GM18870 (cell line): ENCODE measurements around the gene PPM1D.
A peak's percentile ranks its signal among the peaks of the same experiment; 100 is the strongest.

ENCODE experiments used
- ATAC-seq: cut with Tn5 transposase; IDR thresholded peaks from one replicate; pipeline ENCODE4 v1.9.1; 2021; ENCODE audit warnings: moderate library complexity; ENCODE audit not compliant: unreplicated experiment

The PPM1D gene

GRCh38 chr17:60618080-60618479, 18.1 kb downstream of the PPM1D start:
- ATAC-seq: no peak

- ATAC-seq: no peak
These were observed 19.0 kb downstream of the PPM1D start for GRCh38 chr17:60618854-60619526.

GRCh38 chr17:60622961-60623360, 23.0 kb downstream of the PPM1D start:
- ATAC-seq: no peak

- ATAC-seq: no peak
These were observed 23.4 kb downstream of the PPM1D start for GRCh38 chr17:60623415-60623814.

GRCh38 chr17:60627124-60627523, 27.1 kb downstream of the PPM1D start:
- no peak for ATAC-seq

- ATAC-seq: no peak
These were observed 28.4 kb downstream of the PPM1D start for GRCh38 chr17:60628252-60628889.

GRCh38 chr17:60629120-60629519, 29.1 kb downstream of the PPM1D start:
- no peak for ATAC-seq

GRCh38 chr17:60630352-60630751, 30.4 kb downstream of the PPM1D start:
- ATAC-seq: no peak

GRCh38 chr17:60631119-60631518, 31.1 kb downstream of the PPM1D start:
- ATAC-seq: no peak

GRCh38 chr17:60637683-60638082, 37.7 kb downstream of the PPM1D start:
- ATAC-seq: no peak

- ATAC-seq: no peak
These were observed 39.0 kb downstream of the PPM1D start for GRCh38 chr17:60639019-60639330.

- ATAC-seq: no peak
These were observed 40.5 kb downstream of the PPM1D start for GRCh38 chr17:60640503-60640902.

- ATAC-seq: no peak
These were observed 41.1 kb downstream of the PPM1D start for GRCh38 chr17:60641126-60641525.

- no peak for ATAC-seq
These were observed 41.8 kb downstream of the PPM1D start for GRCh38 chr17:60641810-60642220.

GRCh38 chr17:60645918-60646523, 46.0 kb downstream of the PPM1D start:
- no peak for ATAC-seq

- ATAC-seq: no peak
These were observed 46.7 kb downstream of the PPM1D start for GRCh38 chr17:60646701-60647100.

GRCh38 chr17:60647705-60648104, 47.7 kb downstream of the PPM1D start:
- ATAC-seq: no peak

GRCh38 chr17:60652454-60653247, 52.7 kb downstream of the PPM1D start:
- peak; percentile 92 for ATAC-seq

- ATAC-seq: no peak
These were observed 53.6 kb downstream of the PPM1D start for GRCh38 chr17:60653569-60653968.

- no peak for ATAC-seq
These were observed 56.5 kb downstream of the PPM1D start for GRCh38 chr17:60656499-60656898.

GRCh38 chr17:60659156-60659555, 59.2 kb downstream of the PPM1D start:
- no peak for ATAC-seq

GRCh38 chr17:60661489-60661888, 61.5 kb downstream of the PPM1D start:
- no peak for ATAC-seq
